Inflammatory macrophage treated with lipopolysaccharide for 4 hours (primary cell): ENCODE measurements around the gene UGT1A6.
"Not testable (repeated sequence)": the region's sequence is repeated elsewhere in the genome, so short reads cannot be mapped to it uniquely, and the experiment has no call there.

Experiments used
- DNase-seq: peaks from one replicate; pipeline ENCODE4 v3.0.0-alpha.2; 2020

The UGT1A6 gene

DNA sequence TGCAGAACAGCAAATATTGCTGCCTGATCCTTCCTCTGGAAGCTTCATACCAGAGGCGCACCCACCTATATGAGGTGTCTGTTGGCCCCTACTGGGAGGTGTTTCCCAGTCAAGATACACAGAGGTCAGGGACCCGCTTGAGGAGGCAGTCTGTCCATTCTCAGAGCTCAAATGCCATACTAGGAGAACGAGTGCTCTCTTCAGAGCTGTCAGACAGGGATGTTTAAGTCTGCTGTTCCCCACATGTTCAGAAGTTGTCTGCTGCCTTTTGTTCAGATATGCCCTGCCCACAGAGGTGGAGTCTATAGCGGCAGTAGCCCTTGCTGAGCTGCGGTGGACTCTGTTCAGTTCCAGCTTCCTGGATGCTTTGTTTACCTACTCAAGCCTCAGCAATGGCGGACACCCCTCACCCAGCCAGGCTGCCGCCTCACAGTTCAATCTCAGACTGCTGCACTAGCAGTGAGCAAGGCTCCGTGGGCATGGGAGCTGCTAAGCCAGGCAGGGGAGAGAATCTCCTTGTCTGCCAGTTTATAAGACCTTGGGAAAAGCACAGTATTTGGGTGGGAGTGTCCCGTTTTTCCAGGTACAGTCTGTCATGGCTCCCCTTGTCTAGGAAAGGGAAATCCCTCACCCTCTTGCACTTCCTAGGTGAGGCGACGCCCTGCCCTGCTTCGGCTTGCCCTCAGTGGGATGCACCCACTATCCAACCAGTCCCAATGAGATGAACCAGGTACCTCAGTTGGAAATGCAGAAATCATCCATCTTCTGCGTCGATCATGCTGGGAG is 44.4 kb downstream of the UGT1A6 start:
- DNase-seq, result not testable (repeated sequence)

DNA sequence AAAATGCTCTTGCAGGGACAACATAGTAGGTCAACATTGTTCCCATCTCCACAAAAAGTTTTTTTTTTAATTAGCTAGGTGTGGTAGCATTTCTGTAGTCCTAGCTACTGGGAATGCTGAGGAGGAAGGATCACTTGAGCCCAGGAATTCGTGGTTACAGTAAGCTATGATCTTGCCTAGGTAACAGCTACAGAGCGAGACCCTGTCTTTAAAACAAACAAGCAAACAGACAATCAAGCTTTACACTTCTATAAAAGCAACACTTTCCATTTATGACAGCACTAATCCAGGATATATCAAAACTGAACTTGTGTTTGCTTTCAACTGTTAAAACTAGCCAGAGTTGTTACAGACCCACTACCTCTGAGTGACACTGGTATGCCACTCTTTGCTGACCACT is 48.2 kb downstream of the UGT1A6 start:
- no peak for DNase-seq

DNA sequence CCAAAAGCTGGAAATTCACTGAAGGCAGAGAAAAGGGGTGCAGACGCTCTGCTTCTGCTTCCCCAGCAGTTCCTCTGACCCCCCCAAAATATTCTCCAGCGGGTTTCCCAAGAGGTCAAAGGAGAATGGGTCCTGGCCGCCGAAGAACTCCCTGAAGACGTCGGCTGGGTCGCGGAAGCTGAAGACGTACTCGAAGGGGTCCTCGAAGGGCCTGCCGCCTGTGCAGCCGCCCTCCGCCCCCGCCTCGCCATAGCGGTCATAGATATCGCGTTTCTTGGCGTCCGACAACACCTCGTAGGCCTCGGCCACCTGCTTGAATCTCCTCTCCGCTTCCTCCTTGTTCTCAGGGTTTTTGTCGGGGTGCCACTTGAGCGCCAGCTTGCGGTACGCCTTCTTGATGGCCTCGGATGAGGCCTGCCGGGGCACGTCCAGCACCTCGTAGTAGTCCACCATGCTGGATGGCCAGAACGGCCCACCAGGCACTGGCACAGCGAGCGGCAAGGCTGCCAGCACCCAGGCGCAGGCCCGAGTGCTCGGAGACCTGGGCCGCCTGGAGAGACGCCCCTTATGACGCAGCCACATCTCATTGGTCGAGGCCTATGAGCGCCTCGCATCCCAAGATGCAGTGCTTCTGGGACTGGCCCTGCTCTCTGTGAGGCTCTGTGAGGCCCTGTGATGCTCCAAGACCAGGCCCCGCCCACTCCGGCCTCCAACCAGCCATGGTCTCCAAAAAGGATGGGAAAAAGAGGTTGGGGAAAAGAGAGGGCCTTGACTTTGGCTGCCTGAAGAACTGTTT is 51.0 kb downstream of the UGT1A6 start:
- DNase-seq, result no peak

DNA sequence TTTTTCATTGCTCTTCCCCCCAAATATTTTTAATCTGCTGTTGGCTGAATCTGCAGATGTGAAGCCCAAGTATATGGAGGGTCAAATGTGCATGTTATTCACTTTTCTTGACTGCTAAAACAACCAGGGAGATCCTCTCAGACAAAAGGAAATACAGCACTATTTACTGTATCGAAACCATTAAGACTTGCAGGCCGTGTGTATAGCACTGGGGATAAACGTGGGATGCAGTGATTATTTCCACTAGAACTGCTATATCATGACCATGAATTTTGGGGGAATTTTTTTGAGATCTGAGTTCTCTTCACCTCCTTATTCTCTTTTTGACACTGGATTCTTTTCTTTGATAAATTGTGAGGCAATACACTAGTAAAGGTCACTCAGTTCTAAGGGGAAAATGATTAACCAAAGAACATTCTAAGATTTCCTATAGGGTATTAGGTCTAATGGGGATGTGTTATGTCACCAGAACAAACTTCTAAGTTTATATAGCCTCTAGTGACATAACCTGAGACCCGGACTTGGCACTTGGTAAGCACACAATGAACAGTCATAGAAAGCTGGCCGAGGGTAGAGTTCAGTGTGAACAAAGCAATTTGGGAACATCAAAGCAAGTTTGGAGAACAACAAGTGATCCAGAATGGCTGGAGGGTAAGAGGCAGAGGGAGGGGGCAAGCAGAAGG is 52.5 kb downstream of the UGT1A6 start:
- no peak for DNase-seq

DNA sequence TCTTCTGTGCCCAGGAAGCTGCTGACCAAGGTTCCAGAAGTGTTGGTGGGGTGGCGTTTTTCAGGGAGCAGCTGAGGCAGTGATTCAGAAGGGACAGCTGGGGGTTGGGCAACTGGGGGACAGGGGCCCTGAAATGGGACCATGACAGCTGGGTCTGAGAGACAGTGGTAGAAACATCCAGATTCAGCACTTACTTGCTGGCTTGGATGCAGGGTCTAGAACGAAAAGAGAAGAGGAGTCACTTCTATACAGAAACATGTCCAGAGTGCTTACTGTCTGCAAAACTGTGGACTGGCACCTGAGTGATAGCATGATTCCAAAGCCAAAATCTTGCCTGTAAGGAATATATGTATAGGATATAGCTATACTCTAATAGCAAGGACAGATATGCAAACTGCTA is 53.1 kb downstream of the UGT1A6 start:
- DNase-seq, result not testable (repeated sequence)

DNA sequence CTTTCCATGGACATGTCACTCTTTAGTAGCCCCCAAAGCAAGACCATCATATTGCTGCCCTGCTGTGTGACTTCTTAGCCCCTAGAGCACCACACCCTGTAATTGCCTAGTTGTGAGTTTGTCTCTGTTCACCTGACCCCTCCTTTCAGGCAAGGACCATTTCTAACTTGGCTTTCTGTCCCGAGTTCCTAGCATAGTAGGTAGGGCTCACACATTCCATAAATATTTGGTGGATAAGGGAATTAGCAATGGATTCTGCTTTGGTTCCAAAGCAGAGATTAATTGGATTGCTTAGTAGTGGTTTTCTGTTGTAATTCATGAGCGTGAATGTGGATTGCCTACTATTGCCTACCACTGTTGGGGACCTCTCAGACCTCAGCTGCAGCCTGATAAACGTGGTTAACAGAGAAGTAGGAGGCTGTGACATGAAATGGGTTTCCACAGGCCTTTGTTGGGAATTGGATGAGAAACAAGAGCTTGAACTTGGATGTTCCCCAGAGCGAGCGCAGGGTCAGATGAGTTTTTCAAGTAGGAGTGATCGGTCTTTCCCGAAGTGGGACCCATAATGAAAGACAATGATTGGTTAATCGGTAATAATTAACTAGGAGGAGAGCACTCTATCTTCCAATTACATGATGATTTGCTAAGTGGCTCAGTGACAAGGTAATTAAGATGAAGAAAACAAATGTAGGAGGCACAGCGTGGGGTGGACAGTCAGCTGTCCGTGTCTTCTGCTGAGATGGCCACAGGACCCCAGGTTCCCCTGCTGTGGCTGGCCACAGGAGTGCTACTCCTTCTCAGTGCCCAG is 54.0 kb downstream of the UGT1A6 start:
- no peak for DNase-seq

DNA sequence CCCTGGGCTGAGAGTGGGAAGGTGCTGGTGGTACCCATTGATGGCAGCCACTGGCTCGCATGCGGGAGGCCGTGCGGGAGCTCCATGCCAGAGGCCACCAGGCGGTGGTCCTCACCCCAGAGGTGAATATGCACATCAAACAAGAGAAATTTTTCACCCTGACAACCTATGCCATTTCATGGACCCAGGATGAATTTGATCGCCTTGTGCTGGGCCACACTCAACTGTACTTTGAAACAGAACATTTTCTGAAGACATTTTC is 54.5 kb downstream of the UGT1A6 start:
- no peak for DNase-seq

DNA sequence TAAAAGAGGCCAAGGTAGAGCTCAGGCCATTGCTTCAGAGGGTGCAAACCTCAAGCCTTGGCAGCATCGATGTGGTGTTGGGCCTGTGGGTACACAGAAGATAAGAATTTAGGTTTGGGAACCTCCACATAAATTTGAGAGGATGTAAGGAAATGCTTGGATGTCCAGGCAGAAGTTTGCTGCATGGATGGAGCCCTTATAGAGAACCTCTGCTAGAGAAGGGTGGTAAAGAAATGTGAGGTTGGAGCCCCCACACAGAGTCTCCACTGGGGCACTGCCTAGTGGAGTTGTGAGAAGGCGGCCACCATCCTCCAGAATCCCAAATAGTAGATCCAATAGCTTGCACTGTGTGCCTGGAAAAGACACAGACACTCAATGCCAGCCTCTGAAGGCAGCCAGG is 58.0 kb downstream of the UGT1A6 start:
- DNase-seq, result not testable (repeated sequence)

DNA sequence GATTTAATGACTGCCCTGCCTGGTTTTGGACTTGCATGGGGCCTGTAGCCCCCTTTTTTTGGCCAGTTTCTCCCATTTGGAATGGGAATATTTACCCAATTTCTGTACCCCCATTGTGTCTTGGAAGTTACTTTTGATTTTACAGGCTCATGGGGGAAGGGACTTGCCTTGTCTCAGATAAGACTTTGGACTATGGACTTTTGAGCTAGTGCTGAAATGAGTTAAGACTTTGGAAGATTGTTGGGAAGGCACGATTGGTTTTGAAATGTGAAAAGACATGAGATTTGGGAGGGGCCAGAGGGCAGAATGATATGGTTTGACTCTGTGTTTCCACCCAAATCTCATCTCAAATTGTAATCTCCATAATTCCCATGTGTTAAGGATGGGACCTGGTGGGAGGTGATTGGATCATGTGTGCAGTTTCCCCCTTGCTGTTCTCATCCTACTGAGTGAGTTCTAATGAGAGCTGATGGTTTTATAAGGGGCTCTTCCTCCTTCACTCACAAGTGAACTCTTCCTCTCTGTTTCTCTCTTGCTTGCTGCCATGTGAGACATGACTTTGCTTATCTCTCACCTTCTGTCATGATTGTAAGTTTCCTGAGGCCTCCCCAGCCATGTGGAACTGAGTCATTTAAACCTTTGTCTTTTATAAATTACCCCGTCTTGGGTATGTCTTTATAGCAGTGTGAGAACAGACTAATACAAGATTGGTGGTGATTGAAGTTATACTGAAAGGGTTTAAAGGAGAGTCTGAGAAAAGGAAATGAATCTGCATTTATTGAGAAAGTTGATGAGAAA is 58.7 kb downstream of the UGT1A6 start:
- not testable (repeated sequence) for DNase-seq

DNA sequence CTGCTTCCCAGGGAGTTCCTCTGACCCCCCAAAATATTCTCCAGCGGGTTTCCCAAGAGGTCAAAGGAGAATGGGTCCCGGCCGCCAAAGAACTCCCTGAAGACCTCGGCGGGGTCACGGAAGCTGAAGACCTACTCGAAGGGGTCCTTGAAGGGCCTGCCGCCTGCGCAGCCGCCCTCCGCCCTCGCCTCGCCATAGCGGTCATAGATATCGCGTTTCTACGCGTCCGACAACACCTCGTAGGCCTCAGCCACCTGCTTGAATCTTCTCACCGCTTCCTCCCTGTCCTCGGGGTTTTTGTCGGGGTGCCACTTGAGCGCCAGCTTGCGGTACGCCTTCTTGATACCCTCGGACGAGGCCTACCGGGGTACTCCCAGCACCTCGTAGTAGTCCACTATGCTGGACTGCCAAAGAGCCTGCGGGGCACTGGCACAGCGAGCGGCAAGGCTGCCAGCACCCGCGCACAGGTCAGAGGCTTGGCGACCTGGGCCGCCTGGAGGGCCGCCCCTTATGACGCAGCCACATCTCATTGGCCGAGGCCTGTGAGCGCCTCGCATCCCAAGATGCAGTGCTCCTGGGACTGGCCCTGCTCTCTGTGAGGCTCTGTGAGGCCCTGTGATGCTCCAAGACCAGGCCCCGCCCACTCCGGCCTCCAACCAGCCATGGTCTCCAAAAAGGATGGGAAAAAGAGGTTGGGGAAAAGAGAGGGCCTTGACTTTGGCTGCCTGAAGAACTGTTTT is 62.4 kb downstream of the UGT1A6 start:
- DNase-seq, result no peak

DNA sequence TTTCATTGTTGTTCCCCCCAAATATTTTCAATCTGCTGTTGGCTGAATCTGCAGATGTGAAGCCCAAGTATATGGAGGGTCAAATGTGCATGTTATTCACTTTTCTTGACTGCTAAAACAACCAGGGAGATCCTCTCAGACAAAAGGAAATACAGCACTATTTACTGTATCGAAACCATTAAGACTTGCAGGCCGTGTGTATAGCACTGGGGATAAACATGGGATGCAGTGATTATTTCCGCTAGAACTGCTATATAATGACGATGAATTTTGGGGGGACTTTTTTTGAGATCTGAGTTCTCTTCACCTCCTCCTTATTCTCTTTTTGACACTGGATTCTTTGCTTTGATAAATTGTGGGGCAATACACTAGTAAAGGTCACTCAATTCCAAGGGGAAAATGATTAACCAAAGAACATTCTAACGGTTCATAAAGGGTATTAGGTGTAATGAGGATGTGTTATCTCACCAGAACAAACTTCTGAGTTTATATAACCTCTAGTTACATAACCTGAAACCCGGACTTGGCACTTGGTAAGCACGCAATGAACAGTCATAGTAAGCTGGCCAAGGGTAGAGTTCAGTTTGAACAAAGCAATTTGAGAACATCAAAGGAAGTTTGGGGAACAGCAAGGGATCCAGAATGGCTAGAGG is 63.9 kb downstream of the UGT1A6 start:
- no peak for DNase-seq

DNA sequence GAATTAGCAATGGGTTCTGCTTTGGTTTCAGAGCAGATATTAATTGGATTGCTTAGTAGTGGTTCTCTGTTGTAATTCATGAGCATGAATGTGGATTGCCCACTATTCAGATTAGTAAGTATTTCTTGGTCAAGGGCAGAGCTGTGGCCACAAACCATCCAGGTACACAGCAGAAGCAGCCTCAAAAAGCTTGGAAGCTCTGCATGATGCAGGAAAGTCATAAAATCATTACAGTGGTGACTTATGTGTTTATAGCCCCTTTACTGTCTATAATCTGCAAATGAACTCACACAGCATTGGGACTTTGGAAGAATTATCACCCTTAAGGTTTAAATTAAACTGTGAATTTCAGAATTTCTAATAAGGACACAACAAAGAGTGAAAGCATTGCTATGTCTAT is 65.5 kb downstream of the UGT1A6 start:
- no peak for DNase-seq

DNA sequence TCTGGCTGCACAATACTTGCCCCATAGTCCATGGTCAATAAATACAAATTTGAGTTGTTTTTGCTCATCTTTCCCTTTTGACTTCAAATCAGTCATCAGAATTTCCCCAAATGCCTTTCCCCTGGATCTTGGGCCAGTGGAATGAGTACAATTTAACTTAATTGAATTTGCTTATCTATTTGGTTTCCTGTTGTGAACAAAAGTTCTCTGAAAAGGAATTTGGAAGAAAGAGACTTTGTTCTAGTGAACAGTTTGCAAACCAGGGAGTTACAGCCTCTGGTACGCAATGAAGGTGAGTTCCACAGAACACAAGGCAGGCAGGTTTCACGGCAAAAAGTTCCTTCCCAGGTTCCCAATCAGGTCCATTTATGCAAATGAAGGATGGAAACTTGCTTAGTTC is 66.2 kb downstream of the UGT1A6 start:
- DNase-seq, result no peak

DNA sequence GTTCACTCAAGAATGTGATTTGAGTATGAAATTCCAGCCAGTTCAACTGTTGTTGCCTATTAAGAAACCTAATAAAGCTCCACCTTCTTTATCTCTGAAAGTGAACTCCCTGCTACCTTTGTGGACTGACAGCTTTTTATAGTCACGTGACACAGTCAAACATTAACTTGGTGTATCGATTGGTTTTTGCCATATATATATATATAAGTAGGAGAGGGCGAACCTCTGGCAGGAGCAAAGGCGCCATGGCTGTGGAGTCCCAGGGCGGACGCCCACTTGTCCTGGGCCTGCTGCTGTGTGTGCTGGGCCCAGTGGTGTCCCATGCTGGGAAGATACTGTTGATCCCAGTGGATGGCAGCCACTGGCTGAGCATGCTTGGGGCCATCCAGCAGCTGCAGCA is 67.4 kb downstream of the UGT1A6 start, which contains the start of gene UGT1A1:
UGT1A1 (plus strand) TSS at position 228 of the 400 bp plus-strand sequence; CDS start at position 246, 18 bp downstream.
- no peak for DNase-seq

DNA sequence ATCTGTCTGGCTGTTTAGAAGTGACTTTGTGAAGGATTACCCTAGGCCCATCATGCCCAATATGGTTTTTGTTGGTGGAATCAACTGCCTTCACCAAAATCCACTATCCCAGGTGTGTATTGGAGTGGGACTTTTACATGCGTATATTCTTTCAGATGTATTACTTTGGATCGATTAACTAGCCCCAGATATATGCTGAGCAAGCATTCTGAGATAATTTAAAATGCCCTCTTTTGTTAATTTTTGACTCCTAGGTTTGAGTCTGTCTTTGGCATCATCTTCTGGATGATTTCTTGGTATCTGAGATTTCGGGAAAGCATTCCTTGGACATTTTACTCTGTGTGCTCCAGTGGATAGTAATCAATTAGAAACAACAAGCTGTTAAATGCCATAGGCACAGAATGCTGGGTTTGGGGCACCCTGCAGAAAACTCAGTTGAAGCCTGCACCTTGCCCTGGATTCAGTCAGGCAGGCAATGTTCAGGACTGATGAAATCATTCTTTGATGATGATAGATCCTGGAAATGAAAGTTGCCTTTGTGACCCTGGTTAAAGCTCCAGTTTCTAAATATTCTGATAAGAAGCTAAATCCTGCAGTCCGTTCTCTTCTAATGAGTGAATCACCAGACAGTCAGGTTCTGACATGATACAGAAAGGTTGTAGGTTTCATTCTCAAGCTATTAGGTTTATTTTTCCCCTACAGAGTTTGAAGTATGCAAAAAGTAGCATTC is 68.5 kb downstream of the UGT1A6 start:
- DNase-seq, result no peak

DNA sequence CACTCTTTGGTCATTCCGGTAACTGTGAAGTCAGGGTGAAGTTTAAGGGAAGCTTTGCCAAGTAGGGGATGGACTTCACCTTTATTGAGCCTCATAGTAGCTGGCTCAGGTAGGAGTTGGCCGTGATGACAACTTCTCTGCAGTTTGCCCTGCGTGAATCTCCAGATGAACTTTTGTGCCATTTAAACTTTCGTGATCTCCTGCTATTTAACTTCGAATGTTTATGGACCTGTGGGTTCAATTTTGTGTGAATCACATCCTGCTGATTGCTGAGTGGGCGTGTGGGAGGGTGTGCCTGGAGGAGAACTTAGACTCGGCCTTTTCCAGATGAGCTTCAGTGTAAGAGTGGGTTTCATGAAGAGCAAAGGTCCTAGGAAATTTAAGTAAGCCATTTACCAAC is 71.6 kb downstream of the UGT1A6 start:
- DNase-seq, result no peak

DNA sequence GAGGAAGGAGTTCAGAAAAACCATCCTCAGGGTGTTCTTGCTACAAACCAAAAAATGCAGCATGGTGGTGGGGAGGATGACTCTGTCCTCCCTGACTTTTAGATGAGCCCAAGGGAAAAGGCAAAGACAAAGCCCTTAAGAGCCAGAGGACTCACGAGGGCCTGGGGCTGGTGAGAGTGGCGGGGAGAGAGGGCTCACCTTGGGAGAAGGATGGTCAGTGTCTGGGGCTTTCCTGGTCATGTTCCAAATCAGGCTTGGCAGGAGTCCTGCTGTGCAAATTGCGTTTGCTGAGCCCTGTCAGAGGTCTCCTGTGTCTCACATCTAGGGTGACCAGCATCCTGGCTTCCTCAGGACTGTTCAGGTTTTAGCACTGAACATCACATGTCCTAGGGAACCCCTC is 72.1 kb downstream of the UGT1A6 start:
- no peak for DNase-seq

DNA sequence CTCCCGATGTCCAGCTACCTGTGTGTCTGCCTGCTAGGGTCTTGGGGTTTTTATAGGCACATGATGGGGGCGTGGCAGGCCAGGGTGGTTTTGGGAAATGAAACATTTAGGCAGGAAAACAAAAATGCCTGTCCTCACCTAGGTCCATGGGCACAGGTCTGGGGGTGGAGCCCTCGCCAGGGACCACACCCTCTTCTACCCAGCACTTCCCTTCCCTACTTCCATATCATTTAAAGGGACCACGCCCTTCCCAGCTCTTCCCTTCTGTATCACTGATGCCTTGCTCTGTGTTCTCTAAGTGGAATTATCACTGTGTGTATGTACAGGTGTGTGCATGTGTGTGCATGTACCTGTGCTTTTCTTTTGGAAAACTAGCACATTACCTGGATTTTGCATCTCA is 73.7 kb downstream of the UGT1A6 start:
- DNase-seq, result no peak

DNA sequence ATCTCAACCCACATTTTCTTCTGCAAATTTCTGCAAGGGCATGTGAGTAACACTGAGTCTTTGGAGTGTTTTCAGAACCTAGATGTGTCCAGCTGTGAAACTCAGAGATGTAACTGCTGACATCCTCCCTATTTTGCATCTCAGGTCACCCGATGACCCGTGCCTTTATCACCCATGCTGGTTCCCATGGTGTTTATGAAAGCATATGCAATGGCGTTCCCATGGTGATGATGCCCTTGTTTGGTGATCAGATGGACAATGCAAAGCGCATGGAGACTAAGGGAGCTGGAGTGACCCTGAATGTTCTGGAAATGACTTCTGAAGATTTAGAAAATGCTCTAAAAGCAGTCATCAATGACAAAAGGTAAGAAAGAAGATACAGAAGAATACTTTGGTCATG is 75.4 kb downstream of the UGT1A6 start:
- DNase-seq, result no peak

DNA sequence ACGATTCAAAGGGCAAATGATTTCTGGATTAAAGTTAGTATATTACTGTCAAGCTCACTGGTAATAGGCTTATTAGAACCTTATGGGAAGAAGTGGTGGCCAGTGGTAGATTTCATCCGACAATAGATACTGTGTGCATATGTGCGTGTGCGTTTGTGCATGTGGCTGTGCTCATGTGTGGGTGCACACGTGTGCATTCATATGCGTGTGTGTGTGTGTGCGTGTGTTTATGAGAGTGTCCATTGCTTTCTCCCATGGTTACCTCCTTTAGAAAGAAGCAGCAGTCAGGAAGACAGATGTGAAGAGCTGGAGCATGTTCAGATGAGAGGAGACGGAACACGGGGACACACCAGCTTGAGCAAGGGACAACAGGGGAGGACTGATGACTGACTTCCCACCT is 76.6 kb downstream of the UGT1A6 start:
- DNase-seq, result no peak
